IMR-90 (cell line): Measurements from ENCODE around the gene PYGB. TPM values are rescaled to one million over a fixed set of nuclear protein-coding genes. Genes with fewer than 3 reads are reported as not detected.

Experiments
- ATAC-seq: fragments of 200-7000 bp; cut with Tn5 transposase; 2 replicates; pipeline ENCODE4 v1.9.1; 2020; ENCODE audit warnings: low read depth, mild to moderate bottlenecking, moderate library complexity
- BruUV-seq: library from RNA; stranded (reverse); fragments of 400-500 nt; replicated peaks from 2 replicates; lab custom pipeline; 2021; lab: Mats Ljungman, UMichigan
- CTCF ChIA-PET: fragments of 300-600 bp; formaldehyde crosslinking; extraction: SDS; loops from one replicate; lab custom pipeline; 2021; ENCODE audit warnings: antibody characterized with exemption; lab: Yijun Ruan, JAX
- POLR2A ChIA-PET: fragments of 300-600 bp; sonication (Branson Sonifier 250); formaldehyde crosslinking; loops from one replicate; lab custom pipeline; 2022; ENCODE audit warnings: antibody characterized with exemption; ENCODE audit not compliant: unreplicated experiment; lab: Charles Lee
- DNase-seq: peaks from one replicate; pipeline ENCODE4 v3.0.0; 2013
- H2AFZ ChIP-seq: replicated peaks from 2 replicates; pipeline ENCODE3; 2013; ENCODE audit warnings: low read length, mild to moderate bottlenecking; ENCODE audit not compliant: poor library complexity
- H2AK5ac ChIP-seq: 2 replicates; pipeline ENCODE4 v1.6.1; 2013; ENCODE audit warnings: low read depth, low read length, inconsistent platforms
- H2AK9ac ChIP-seq: replicated peaks from 2 replicates; pipeline ENCODE3; 2013; ENCODE audit warnings: mild to moderate bottlenecking, low read depth, low read length, moderate library complexity; ENCODE audit not compliant: poor library complexity
- H2BK120ac ChIP-seq: 2 replicates; pipeline ENCODE4 v1.6.1; 2013; ENCODE audit warnings: low read depth, low read length, inconsistent platforms
- H2BK15ac ChIP-seq: 3 replicates; pipeline ENCODE4 v1.6.1; 2013; ENCODE audit warnings: low read depth, low read length, inconsistent platforms
- H2BK20ac ChIP-seq: 2 replicates; pipeline ENCODE4 v1.6.1; 2013; ENCODE audit warnings: low read depth, mild to moderate bottlenecking, inconsistent platforms, low read length, moderate library complexity
- H2BK5ac ChIP-seq: 2 replicates; pipeline ENCODE4 v1.6.1; 2013; ENCODE audit warnings: mild to moderate bottlenecking, low read depth, low read length, inconsistent platforms; ENCODE audit not compliant: poor library complexity, severe bottlenecking
- H3K14ac ChIP-seq: replicated peaks from 2 replicates; pipeline ENCODE4 v1.6.1; 2013; ENCODE audit warnings: low read depth, low read length, inconsistent platforms
- H3K18ac ChIP-seq: 2 replicates; pipeline ENCODE4 v1.6.1; 2013; ENCODE audit warnings: low read depth, low read length, control low read depth
- H3K23ac ChIP-seq: 2 replicates; pipeline ENCODE4 v1.6.1; 2013; ENCODE audit warnings: low read depth, low read length, inconsistent platforms
- H3K27ac ChIP-seq: 2 replicates; pipeline ENCODE4 v1.5.1; 2013; ENCODE audit warnings: mild to moderate bottlenecking, control low read depth, low read length; ENCODE audit not compliant: insufficient read depth
- H3K27me3 ChIP-seq: 2 replicates; pipeline ENCODE4 v1.6.1; 2013; ENCODE audit warnings: low read length; ENCODE audit not compliant: control insufficient read depth, insufficient read depth
- H3K36me3 ChIP-seq: 2 replicates; pipeline ENCODE4 v1.6.1; 2013; ENCODE audit warnings: low read length, mixed read lengths; ENCODE audit not compliant: control insufficient read depth, insufficient read depth
- H3K4ac ChIP-seq: 2 replicates; pipeline ENCODE4 v1.6.1; 2013; ENCODE audit warnings: low read depth, low read length, inconsistent platforms
- H3K4me1 ChIP-seq: 2 replicates; pipeline ENCODE4 v1.6.1; 2013; ENCODE audit warnings: low read length, mixed read lengths; ENCODE audit not compliant: control insufficient read depth, insufficient read depth
- H3K4me2 ChIP-seq: 2 replicates; pipeline ENCODE4 v1.6.1; 2013; ENCODE audit warnings: low read depth, mild to moderate bottlenecking, control low read depth, low read length, moderate library complexity
- H3K4me3 ChIP-seq: 2 replicates; pipeline ENCODE4 v1.5.1; 2013; ENCODE audit warnings: low read depth, mild to moderate bottlenecking, control low read depth, low read length, moderate library complexity; ENCODE audit not compliant: insufficient read depth
- H3K56ac ChIP-seq: 2 replicates; pipeline ENCODE4 v1.6.1; 2013; ENCODE audit warnings: low read length, inconsistent platforms; ENCODE audit not compliant: insufficient read depth; ENCODE audit errors: extremely low read depth
- H3K79me1 ChIP-seq, 2 experiments: 2 replicates each; pipeline ENCODE4 v1.6.1; 2013; ENCODE audit warnings: low read length in 2 of 2, inconsistent platforms in 1 of 2, low read depth in 1 of 2
- H3K9ac ChIP-seq: 2 replicates; pipeline ENCODE4 v1.6.1; 2013; ENCODE audit warnings: low read depth, low read length, control low read depth
- H3K9me1 ChIP-seq: 2 replicates; pipeline ENCODE4 v1.6.1; 2013; ENCODE audit warnings: low read length, inconsistent platforms; ENCODE audit not compliant: insufficient read depth
- H3K9me3 ChIP-seq: 2 replicates; pipeline ENCODE4 v1.6.1; 2013; ENCODE audit warnings: low read length; ENCODE audit not compliant: control insufficient read depth, insufficient read depth
- H4K20me1 ChIP-seq: 2 replicates; pipeline ENCODE4 v1.6.1; 2013; ENCODE audit warnings: low read length, inconsistent platforms; ENCODE audit not compliant: insufficient read depth
- H4K5ac ChIP-seq: 2 replicates; pipeline ENCODE4 v1.6.1; 2013; ENCODE audit warnings: mild to moderate bottlenecking, low read depth, low read length, control low read depth
- H4K8ac ChIP-seq, 2 experiments: 2 replicates each; pipeline ENCODE4 v1.6.1; 2013; ENCODE audit warnings: low read depth in 2 of 2, low read length in 2 of 2, control low read depth in 1 of 2, inconsistent platforms in 1 of 2
- H4K91ac ChIP-seq: 2 replicates; pipeline ENCODE4 v1.6.1; 2013; ENCODE audit warnings: low read depth, low read length, inconsistent platforms; ENCODE audit not compliant: insufficient read depth
- CEBPB ChIP-seq: IDR thresholded peaks from 2 replicates; pipeline ENCODE4 v1.6.1; 2012; ENCODE audit warnings: low read depth, low read length, improper control_type of control experiment
- CHD1 ChIP-seq: IDR thresholded peaks from 2 replicates; pipeline ENCODE4 v1.6.1; 2012; ENCODE audit warnings: low read depth, low read length, improper control_type of control experiment
- FOS ChIP-seq: fragments of 150-350 bp; IDR thresholded peaks from 2 replicates; pipeline ENCODE4 v1.6.1; 2016; ENCODE audit warnings: low read depth, low read length
- MAFK ChIP-seq: IDR thresholded peaks from 2 replicates; pipeline ENCODE4 v1.6.1; 2012; ENCODE audit warnings: low read depth, low read length, improper control_type of control experiment
- MXI1 ChIP-seq: IDR thresholded peaks from 2 replicates; pipeline ENCODE4 v1.6.1; 2012; ENCODE audit warnings: low read depth, mild to moderate bottlenecking, low read length, moderate library complexity, borderline replicate concordance
- NFE2L2 ChIP-seq: fragments of 150-350 bp; IDR thresholded peaks from 2 replicates; pipeline ENCODE4 v1.6.1; 2016; ENCODE audit warnings: low read depth, mild to moderate bottlenecking, low read length
- RAD21 ChIP-seq: IDR thresholded peaks from 2 replicates; pipeline ENCODE4 v1.6.1; 2012; ENCODE audit warnings: low read length, improper control_type of control experiment
- RFX5 ChIP-seq: IDR thresholded peaks from 2 replicates; pipeline ENCODE4 v1.8.0; 2012; ENCODE audit warnings: low read depth, mild to moderate bottlenecking, low read length, moderate library complexity
- SMC3 ChIP-seq: fragments of 150-350 bp; IDR thresholded peaks from 2 replicates; pipeline ENCODE4 v1.6.1; 2016; ENCODE audit warnings: low read depth, mild to moderate bottlenecking, antibody characterized with exemption, low read length, moderate library complexity
- WGBS, 2 experiments: methylation state at CpG; one replicate each; pipeline versions ENCODE4 v1.1.5 to v1.1.7; 2013; ENCODE audit warnings: missing lambda C conversion rate in 2 of 2; ENCODE audit not compliant: insufficient read length in 1 of 2; ENCODE audit errors: extremely low coverage in 2 of 2; 5-methylcytosine and 5-hydroxymethylcytosine counted together
- dilution Hi-C: fragments of 300-500 bp; cut with HindIII; formaldehyde crosslinking; loops from one replicate; pipeline ENCODE4 v1.14.3; 2018; ENCODE audit warnings: low sequenced_read_pairs; ENCODE audit not compliant: unreplicated experiment
- in situ Hi-C: fragments of 300-500 bp; cut with MboI; formaldehyde crosslinking; loops from 3 replicates; pipeline ENCODE4 v1.14.3; 2019; ENCODE audit warnings: low sequenced_read_pairs, inconsistent platforms, mixed read lengths
- intact Hi-C: fragments of 100-400 bp; cut with micrococcal nuclease; formaldehyde crosslinking; loops from 2 replicates; pipeline ENCODE4 v1.10.0; 2022
- polyA plus RNA-seq, 3 experiments: library from polyadenylated mRNA; depleted of rRNA; stranded (reverse); fragments of >200 nt; gene quantifications; 2 replicates each; pipeline ENCODE4 v1.2.3, GENCODE V29; 2012; ENCODE audit warnings: low replicate concordance in 1 of 3
- total RNA-seq: library from RNA; depleted of rRNA; stranded (reverse); fragments of >200 nt; gene quantifications from 2 replicates; pipeline ENCODE4 v1.2.3, GENCODE V29; 2012
- TF ChIP-seq, protein P1 (sequence below): conservative IDR thresholded peaks from 2 replicates; pipeline ENCODE4 v1.5.1; 2012; ENCODE audit warnings: mild to moderate bottlenecking, low read depth, low read length, improper control_type of control experiment
- TF ChIP-seq, protein P2 (sequence below): fragments of 150-350 bp; IDR thresholded peaks from 2 replicates; pipeline ENCODE4 v1.6.1; 2017; ENCODE audit warnings: mild to moderate bottlenecking, antibody characterized with exemption, low read length, low read depth
- TF ChIP-seq, protein P3 (sequence below): fragments of 150-350 bp; IDR thresholded peaks from 2 replicates; pipeline ENCODE4 v1.6.1; 2016; ENCODE audit warnings: low read depth, mild to moderate bottlenecking, low read length, moderate library complexity, borderline replicate concordance

Gene PYGB
- total and polyA plus RNA-seq, 2 of the 4 experiments (the other 2 are of a cell fraction), result 72.4 to 83.1 TPM

DNA sequence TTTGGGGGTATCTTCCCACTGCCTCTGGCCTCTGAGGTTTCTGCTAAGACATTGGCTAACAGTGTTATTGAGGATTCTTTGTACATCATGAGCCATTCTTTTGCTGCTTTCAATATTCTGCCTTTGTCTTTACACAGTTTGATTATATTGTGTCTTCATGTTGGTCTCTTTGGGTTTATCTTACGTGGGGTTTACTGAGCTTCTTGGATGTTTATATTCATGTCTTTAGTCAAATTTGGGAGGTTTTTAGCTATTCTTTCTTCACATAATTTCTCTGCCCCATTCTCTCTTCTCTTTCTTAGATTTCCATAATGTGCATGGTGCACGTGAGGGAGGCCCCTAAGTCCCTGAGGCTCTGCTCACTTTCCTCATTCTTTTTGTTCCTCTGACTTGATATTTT, 44.8 kb upstream of the PYGB start:
- Histone ChIP-seq H2BK20ac (no peak overlapping the region), H3K9me1 (peaks cover 17% of the 10 kb centered on the region; the same call in 1 of the 2 replicates), H3K9me3 (no peaks in the 10 kb centered on the region), H3K4me2 (no peak overlapping the region), H3K4ac (no peak overlapping the region), H3K27me3 (no peaks in the 10 kb centered on the region), H4K20me1 (peaks cover 16% of the 10 kb centered on the region), H2BK5ac (no peak overlapping the region), H2AK9ac (no peak overlapping the region), H3K18ac (no peak overlapping the region), H3K79me1 (peaks cover 38 to 71% of the 10 kb centered on the region in 2 experiments), H3K9ac (no peak overlapping the region), H2AK5ac (no peak overlapping the region), H3K36me3 (no peaks in the 10 kb centered on the region), H4K91ac (no peak overlapping the region), H2AFZ (no peak overlapping the region), H3K27ac (no peak overlapping the region), H3K4me3 (no peak overlapping the region), H3K23ac (no peak overlapping the region), H3K56ac (no peak overlapping the region), H3K14ac (no peak overlapping the region), H2BK120ac (no peak overlapping the region), H4K8ac (no peak overlapping the region), H2BK15ac (no peak overlapping the region), H4K5ac (no peak overlapping the region), H3K4me1 (peaks cover 5% of the 10 kb centered on the region; the same call in 1 of the 2 replicates)
- ChIA-PET CTCF (no interaction called here), POLR2A (no interaction called here)
- DNase-seq (no peak), ATAC-seq (no peak)
- TF ChIP-seq, protein P1, sequence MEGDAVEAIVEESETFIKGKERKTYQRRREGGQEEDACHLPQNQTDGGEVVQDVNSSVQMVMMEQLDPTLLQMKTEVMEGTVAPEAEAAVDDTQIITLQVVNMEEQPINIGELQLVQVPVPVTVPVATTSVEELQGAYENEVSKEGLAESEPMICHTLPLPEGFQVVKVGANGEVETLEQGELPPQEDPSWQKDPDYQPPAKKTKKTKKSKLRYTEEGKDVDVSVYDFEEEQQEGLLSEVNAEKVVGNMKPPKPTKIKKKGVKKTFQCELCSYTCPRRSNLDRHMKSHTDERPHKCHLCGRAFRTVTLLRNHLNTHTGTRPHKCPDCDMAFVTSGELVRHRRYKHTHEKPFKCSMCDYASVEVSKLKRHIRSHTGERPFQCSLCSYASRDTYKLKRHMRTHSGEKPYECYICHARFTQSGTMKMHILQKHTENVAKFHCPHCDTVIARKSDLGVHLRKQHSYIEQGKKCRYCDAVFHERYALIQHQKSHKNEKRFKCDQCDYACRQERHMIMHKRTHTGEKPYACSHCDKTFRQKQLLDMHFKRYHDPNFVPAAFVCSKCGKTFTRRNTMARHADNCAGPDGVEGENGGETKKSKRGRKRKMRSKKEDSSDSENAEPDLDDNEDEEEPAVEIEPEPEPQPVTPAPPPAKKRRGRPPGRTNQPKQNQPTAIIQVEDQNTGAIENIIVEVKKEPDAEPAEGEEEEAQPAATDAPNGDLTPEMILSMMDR, result no peak
- TF ChIP-seq MAFK (no peak), CEBPB (no peak), FOS (no peak), RFX5 (no peak), NFE2L2 (no peak), SMC3 (no peak), RAD21 (no peak), MXI1 (no peak), CHD1 (no peak)
- TF ChIP-seq, protein P2, sequence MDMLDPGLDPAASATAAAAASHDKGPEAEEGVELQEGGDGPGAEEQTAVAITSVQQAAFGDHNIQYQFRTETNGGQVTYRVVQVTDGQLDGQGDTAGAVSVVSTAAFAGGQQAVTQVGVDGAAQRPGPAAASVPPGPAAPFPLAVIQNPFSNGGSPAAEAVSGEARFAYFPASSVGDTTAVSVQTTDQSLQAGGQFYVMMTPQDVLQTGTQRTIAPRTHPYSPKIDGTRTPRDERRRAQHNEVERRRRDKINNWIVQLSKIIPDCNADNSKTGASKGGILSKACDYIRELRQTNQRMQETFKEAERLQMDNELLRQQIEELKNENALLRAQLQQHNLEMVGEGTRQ, result no peak
- TF ChIP-seq, protein P3, sequence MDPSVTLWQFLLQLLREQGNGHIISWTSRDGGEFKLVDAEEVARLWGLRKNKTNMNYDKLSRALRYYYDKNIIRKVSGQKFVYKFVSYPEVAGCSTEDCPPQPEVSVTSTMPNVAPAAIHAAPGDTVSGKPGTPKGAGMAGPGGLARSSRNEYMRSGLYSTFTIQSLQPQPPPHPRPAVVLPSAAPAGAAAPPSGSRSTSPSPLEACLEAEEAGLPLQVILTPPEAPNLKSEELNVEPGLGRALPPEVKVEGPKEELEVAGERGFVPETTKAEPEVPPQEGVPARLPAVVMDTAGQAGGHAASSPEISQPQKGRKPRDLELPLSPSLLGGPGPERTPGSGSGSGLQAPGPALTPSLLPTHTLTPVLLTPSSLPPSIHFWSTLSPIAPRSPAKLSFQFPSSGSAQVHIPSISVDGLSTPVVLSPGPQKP, result no peak
- intact Hi-C loops (loop anchor here (5.0 kb wide), 1 partner anchor 194 kb away; no protein-coding TSS in a partner anchor), in situ Hi-C loops (no loop called here), dilution Hi-C loops (no loop called here)
- no TSS peak for BruUV-seq
- no CpG with 5 or more reads among the region's 2 CpGs for WGBS, 2 experiments
